IMR-90 (cell line): ENCODE results near the gene TTC23. TPM values are rescaled to one million over a fixed set of nuclear protein-coding genes. Genes with fewer than 3 reads are reported as not detected.
A peak's percentile ranks its signal among the peaks of the same experiment; 100 is the strongest.

Experiments used
- ATAC-seq: fragments of 200-7000 bp; cut with Tn5 transposase; 2 replicates; pipeline ENCODE4 v1.9.1; 2020; ENCODE audit warnings: low read depth, mild to moderate bottlenecking, moderate library complexity
- BruUV-seq: library from RNA; stranded (reverse); fragments of 400-500 nt; replicated peaks from 2 replicates; lab custom pipeline; 2021; lab: Mats Ljungman, UMichigan
- CTCF ChIA-PET: fragments of 300-600 bp; formaldehyde crosslinking; extraction: SDS; loops from one replicate; lab custom pipeline; 2021; ENCODE audit warnings: antibody characterized with exemption; lab: Yijun Ruan, JAX
- POLR2A ChIA-PET: fragments of 300-600 bp; sonication (Branson Sonifier 250); formaldehyde crosslinking; loops from one replicate; lab custom pipeline; 2022; ENCODE audit warnings: antibody characterized with exemption; ENCODE audit not compliant: unreplicated experiment; lab: Charles Lee
- DNase-seq: peaks from one replicate; pipeline ENCODE4 v3.0.0; 2013
- H2AFZ ChIP-seq: replicated peaks from 2 replicates; pipeline ENCODE3; 2013; ENCODE audit warnings: low read length, mild to moderate bottlenecking; ENCODE audit not compliant: poor library complexity
- H2AK5ac ChIP-seq: 2 replicates; pipeline ENCODE4 v1.6.1; 2013; ENCODE audit warnings: low read depth, low read length, inconsistent platforms
- H2AK9ac ChIP-seq: replicated peaks from 2 replicates; pipeline ENCODE3; 2013; ENCODE audit warnings: mild to moderate bottlenecking, low read depth, low read length, moderate library complexity; ENCODE audit not compliant: poor library complexity
- H2BK120ac ChIP-seq: 2 replicates; pipeline ENCODE4 v1.6.1; 2013; ENCODE audit warnings: low read depth, low read length, inconsistent platforms
- H2BK15ac ChIP-seq: 3 replicates; pipeline ENCODE4 v1.6.1; 2013; ENCODE audit warnings: low read depth, low read length, inconsistent platforms
- H2BK20ac ChIP-seq: 2 replicates; pipeline ENCODE4 v1.6.1; 2013; ENCODE audit warnings: low read depth, mild to moderate bottlenecking, inconsistent platforms, low read length, moderate library complexity
- H2BK5ac ChIP-seq: 2 replicates; pipeline ENCODE4 v1.6.1; 2013; ENCODE audit warnings: mild to moderate bottlenecking, low read depth, low read length, inconsistent platforms; ENCODE audit not compliant: poor library complexity, severe bottlenecking
- H3K14ac ChIP-seq: replicated peaks from 2 replicates; pipeline ENCODE4 v1.6.1; 2013; ENCODE audit warnings: low read depth, low read length, inconsistent platforms
- H3K18ac ChIP-seq: 2 replicates; pipeline ENCODE4 v1.6.1; 2013; ENCODE audit warnings: low read depth, low read length, control low read depth
- H3K23ac ChIP-seq: 2 replicates; pipeline ENCODE4 v1.6.1; 2013; ENCODE audit warnings: low read depth, low read length, inconsistent platforms
- H3K27ac ChIP-seq: 2 replicates; pipeline ENCODE4 v1.5.1; 2013; ENCODE audit warnings: mild to moderate bottlenecking, control low read depth, low read length; ENCODE audit not compliant: insufficient read depth
- H3K27me3 ChIP-seq: 2 replicates; pipeline ENCODE4 v1.6.1; 2013; ENCODE audit warnings: low read length; ENCODE audit not compliant: control insufficient read depth, insufficient read depth
- H3K36me3 ChIP-seq: 2 replicates; pipeline ENCODE4 v1.6.1; 2013; ENCODE audit warnings: low read length, mixed read lengths; ENCODE audit not compliant: control insufficient read depth, insufficient read depth
- H3K4ac ChIP-seq: 2 replicates; pipeline ENCODE4 v1.6.1; 2013; ENCODE audit warnings: low read depth, low read length, inconsistent platforms
- H3K4me1 ChIP-seq: 2 replicates; pipeline ENCODE4 v1.6.1; 2013; ENCODE audit warnings: low read length, mixed read lengths; ENCODE audit not compliant: control insufficient read depth, insufficient read depth
- H3K4me2 ChIP-seq: 2 replicates; pipeline ENCODE4 v1.6.1; 2013; ENCODE audit warnings: low read depth, mild to moderate bottlenecking, control low read depth, low read length, moderate library complexity
- H3K4me3 ChIP-seq: 2 replicates; pipeline ENCODE4 v1.5.1; 2013; ENCODE audit warnings: low read depth, mild to moderate bottlenecking, control low read depth, low read length, moderate library complexity; ENCODE audit not compliant: insufficient read depth
- H3K56ac ChIP-seq: 2 replicates; pipeline ENCODE4 v1.6.1; 2013; ENCODE audit warnings: low read length, inconsistent platforms; ENCODE audit not compliant: insufficient read depth; ENCODE audit errors: extremely low read depth
- H3K79me1 ChIP-seq, 2 experiments: 2 replicates each; pipeline ENCODE4 v1.6.1; 2013; ENCODE audit warnings: low read length in 2 of 2, inconsistent platforms in 1 of 2, low read depth in 1 of 2
- H3K9ac ChIP-seq: 2 replicates; pipeline ENCODE4 v1.6.1; 2013; ENCODE audit warnings: low read depth, low read length, control low read depth
- H3K9me1 ChIP-seq: 2 replicates; pipeline ENCODE4 v1.6.1; 2013; ENCODE audit warnings: low read length, inconsistent platforms; ENCODE audit not compliant: insufficient read depth
- H3K9me3 ChIP-seq: 2 replicates; pipeline ENCODE4 v1.6.1; 2013; ENCODE audit warnings: low read length; ENCODE audit not compliant: control insufficient read depth, insufficient read depth
- H4K20me1 ChIP-seq: 2 replicates; pipeline ENCODE4 v1.6.1; 2013; ENCODE audit warnings: low read length, inconsistent platforms; ENCODE audit not compliant: insufficient read depth
- H4K5ac ChIP-seq: 2 replicates; pipeline ENCODE4 v1.6.1; 2013; ENCODE audit warnings: mild to moderate bottlenecking, low read depth, low read length, control low read depth
- H4K8ac ChIP-seq, 2 experiments: 2 replicates each; pipeline ENCODE4 v1.6.1; 2013; ENCODE audit warnings: low read depth in 2 of 2, low read length in 2 of 2, control low read depth in 1 of 2, inconsistent platforms in 1 of 2
- H4K91ac ChIP-seq: 2 replicates; pipeline ENCODE4 v1.6.1; 2013; ENCODE audit warnings: low read depth, low read length, inconsistent platforms; ENCODE audit not compliant: insufficient read depth
- CEBPB ChIP-seq: IDR thresholded peaks from 2 replicates; pipeline ENCODE4 v1.6.1; 2012; ENCODE audit warnings: low read depth, low read length, improper control_type of control experiment
- CTCF ChIP-seq: conservative IDR thresholded peaks from 2 replicates; pipeline ENCODE4 v1.5.1; 2012; ENCODE audit warnings: mild to moderate bottlenecking, low read depth, low read length, improper control_type of control experiment
- ELK1 ChIP-seq: fragments of 150-350 bp; IDR thresholded peaks from 2 replicates; pipeline ENCODE4 v1.6.1; 2016; ENCODE audit warnings: low read depth, mild to moderate bottlenecking, low read length, moderate library complexity, borderline replicate concordance
- MAFK ChIP-seq: IDR thresholded peaks from 2 replicates; pipeline ENCODE4 v1.6.1; 2012; ENCODE audit warnings: low read depth, low read length, improper control_type of control experiment
- MAZ ChIP-seq: IDR thresholded peaks from 2 replicates; pipeline ENCODE4 v1.6.1; 2012; ENCODE audit warnings: low read depth, mild to moderate bottlenecking, low read length, improper control_type of control experiment, moderate library complexity, borderline replicate concordance
- NFE2L2 ChIP-seq: fragments of 150-350 bp; IDR thresholded peaks from 2 replicates; pipeline ENCODE4 v1.6.1; 2016; ENCODE audit warnings: low read depth, mild to moderate bottlenecking, low read length
- POLR2A ChIP-seq: IDR thresholded peaks from 2 replicates; pipeline ENCODE4 v1.6.1; 2012; ENCODE audit warnings: mild to moderate bottlenecking, low read depth, low read length
- RCOR1 ChIP-seq: IDR thresholded peaks from 2 replicates; pipeline ENCODE4 v1.6.1; 2012; ENCODE audit warnings: mild to moderate bottlenecking, low read length, improper control_type of control experiment; ENCODE audit not compliant: insufficient replicate concordance
- RFX5 ChIP-seq: IDR thresholded peaks from 2 replicates; pipeline ENCODE4 v1.8.0; 2012; ENCODE audit warnings: low read depth, mild to moderate bottlenecking, low read length, moderate library complexity
- SMC3 ChIP-seq: fragments of 150-350 bp; IDR thresholded peaks from 2 replicates; pipeline ENCODE4 v1.6.1; 2016; ENCODE audit warnings: low read depth, mild to moderate bottlenecking, antibody characterized with exemption, low read length, moderate library complexity
- USF2 ChIP-seq: fragments of 150-350 bp; IDR thresholded peaks from 2 replicates; pipeline ENCODE4 v1.6.1; 2017; ENCODE audit warnings: mild to moderate bottlenecking, antibody characterized with exemption, low read length, low read depth
- WGBS, 2 experiments: methylation state at CpG; one replicate each; pipeline versions ENCODE4 v1.1.5 to v1.1.7; 2013; ENCODE audit warnings: missing lambda C conversion rate in 2 of 2; ENCODE audit not compliant: insufficient read length in 1 of 2; ENCODE audit errors: extremely low coverage in 2 of 2; 5-methylcytosine and 5-hydroxymethylcytosine counted together
- dilution Hi-C: fragments of 300-500 bp; cut with HindIII; formaldehyde crosslinking; loops from one replicate; pipeline ENCODE4 v1.14.3; 2018; ENCODE audit warnings: low sequenced_read_pairs; ENCODE audit not compliant: unreplicated experiment
- in situ Hi-C: fragments of 300-500 bp; cut with MboI; formaldehyde crosslinking; loops from 3 replicates; pipeline ENCODE4 v1.14.3; 2019; ENCODE audit warnings: low sequenced_read_pairs, inconsistent platforms, mixed read lengths
- intact Hi-C: fragments of 100-400 bp; cut with micrococcal nuclease; formaldehyde crosslinking; loops from 2 replicates; pipeline ENCODE4 v1.10.0; 2022
- polyA plus RNA-seq, 3 experiments: library from polyadenylated mRNA; depleted of rRNA; stranded (reverse); fragments of >200 nt; gene quantifications; 2 replicates each; pipeline ENCODE4 v1.2.3, GENCODE V29; 2012; ENCODE audit warnings: low replicate concordance in 1 of 3
- total RNA-seq: library from RNA; depleted of rRNA; stranded (reverse); fragments of >200 nt; gene quantifications from 2 replicates; pipeline ENCODE4 v1.2.3, GENCODE V29; 2012

The TTC23 gene
- total and polyA plus RNA-seq, 2 of the 4 experiments (the other 2 are of a cell fraction): 7.8 to 29.8 TPM

GRCh38 chr15:99139276-99139675 lies 110.1 kb downstream of the TTC23 start:
- in situ Hi-C loops: no loop called here
- ChIA-PET POLR2A (no interaction called here), CTCF (no interaction called here)
- intact Hi-C loops: no loop called here
- Histone ChIP-seq H4K91ac (no peak overlapping the region), H3K27ac (no peak overlapping the region), H4K20me1 (peaks cover 4% of the 10 kb centered on the region; the same call in 1 of the 2 replicates), H3K4ac (no peak overlapping the region), H2BK120ac (no peak overlapping the region), H2AFZ (no peak overlapping the region), H3K36me3 (peaks cover 12% of the 10 kb centered on the region), H3K9me3 (no peaks in the 10 kb centered on the region), H4K5ac (no peak overlapping the region), H4K8ac (no peak overlapping the region), H3K9me1 (peaks cover 30% of the 10 kb centered on the region), H3K23ac (peak overlapping the region; percentile 24; the same call in 1 of the 2 replicates), H3K4me1 (peaks cover 11% of the 10 kb centered on the region), H3K4me3 (no peak overlapping the region), H3K18ac (no peak overlapping the region), H2BK15ac (no peak overlapping the region), H3K56ac (no peak overlapping the region), H2AK9ac (no peak overlapping the region), H3K9ac (no peak overlapping the region), H3K14ac (no peak overlapping the region), H2BK5ac (no peak overlapping the region), H3K79me1 (peaks cover 0 to 14% of the 10 kb centered on the region in 2 experiments; a peak in 2 of 4 replicates), H2AK5ac (no peak overlapping the region), H3K27me3 (no peaks in the 10 kb centered on the region), H2BK20ac (no peak overlapping the region), H3K4me2 (no peak overlapping the region)
- WGBS, 2 experiments: 89% methylated on average over 3 of the region's 4 CpGs; no CpG with 5 or more reads in 1 of the 2 experiments
- no peak for TF ChIP-seq RFX5
- no peak for TF ChIP-seq NFE2L2
- no peak for TF ChIP-seq SMC3
- no peak for TF ChIP-seq MAFK
- no peak for TF ChIP-seq RCOR1
- TF ChIP-seq CTCF: no peak
- TF ChIP-seq CEBPB: no peak
- TF ChIP-seq ELK1: no peak
- TF ChIP-seq MAZ: no peak
- TF ChIP-seq USF2: no peak
- no peak for TF ChIP-seq POLR2A
- ATAC-seq (no peak), DNase-seq (no peak)
- dilution Hi-C loops: no loop called here
- no TSS peak for BruUV-seq
